Activated CD4-positive, alpha-beta memory T cell treated with anti-CD3 and anti-CD28 coated beads, Interleukin-2, amount 10 ng/mL, durations not matched to agents 7 days and 5 days (primary cell): ENCODE measurements around the gene NAXE. TPM values are rescaled to one million over a fixed set of nuclear protein-coding genes. Genes with fewer than 3 reads are reported as not detected.
"Not testable (repeated sequence)": the region's sequence is repeated elsewhere in the genome, so short reads cannot be mapped to it uniquely, and the experiment has no call there.

Experiments used
- CTCF ChIA-PET: fragments of 350-600 bp; sonication (Branson Sonifier 250); formaldehyde crosslinking; loops from one replicate; lab custom pipeline; 2021; ENCODE audit warnings: antibody characterized with exemption, inconsistent platforms; lab: Charles Lee
- POLR2A ChIA-PET: fragments of 350-600 bp; sonication (Branson Sonifier 250); formaldehyde crosslinking; loops from one replicate; lab custom pipeline; 2021; ENCODE audit warnings: antibody characterized with exemption; lab: Charles Lee
- DNase-seq: peaks from one replicate; pipeline ENCODE4 v3.0.0-alpha.2; 2020
- H3K27ac Mint-ChIP-seq: one replicate; pipeline ENCODE4 v1.8.0; 2021; ENCODE audit warnings: mild to moderate bottlenecking, mixed read lengths
- H3K27me3 Mint-ChIP-seq: one replicate; pipeline ENCODE4 v1.8.0; 2021; ENCODE audit warnings: mixed read lengths
- H3K36me3 Mint-ChIP-seq: one replicate; pipeline ENCODE4 v1.8.0; 2021; ENCODE audit warnings: low read depth, mixed read lengths
- H3K4me1 Mint-ChIP-seq: one replicate; pipeline ENCODE4 v1.8.0; 2021; ENCODE audit warnings: mixed read lengths
- H3K4me3 Mint-ChIP-seq: one replicate; pipeline ENCODE4 v1.8.0; 2021; ENCODE audit warnings: mild to moderate bottlenecking, mixed read lengths
- H3K9me3 Mint-ChIP-seq: one replicate; pipeline ENCODE4 v1.8.0; 2021; ENCODE audit warnings: mixed read lengths
- total RNA-seq, 2 experiments: library from RNA; stranded (reverse); gene quantifications; one replicate each; pipeline ENCODE4 v1.2.3, GENCODE V29; 2021

The NAXE gene
- total RNA-seq, 2 experiments from 2014 or later = 45.3 to 46.1 TPM

DNA sequence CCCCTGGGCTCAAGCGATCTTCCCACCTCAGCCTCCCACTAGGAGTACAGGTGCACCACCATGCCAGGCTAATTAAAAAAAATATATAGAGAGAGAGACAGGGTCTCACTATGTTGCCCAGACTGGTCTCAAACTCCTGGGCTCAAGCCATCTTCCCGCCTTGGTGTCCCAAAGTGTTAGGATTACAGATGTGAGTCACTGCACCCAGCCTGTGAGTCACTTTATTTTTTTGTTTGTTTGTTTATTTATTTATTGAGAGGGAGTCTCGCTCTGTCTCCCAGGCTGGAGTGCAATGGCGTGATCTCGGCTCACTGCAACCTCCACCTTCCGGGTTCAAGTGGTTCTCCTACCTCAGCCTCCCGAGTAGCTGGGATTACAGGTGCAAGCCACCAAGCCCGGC is 3.6 kb upstream of the NAXE start:
- CTCF ChIA-PET, POLR2A ChIA-PET, H3K27me3 Mint-ChIP-seq, H3K36me3 Mint-ChIP-seq, H3K9me3 Mint-ChIP-seq, H3K27ac Mint-ChIP-seq, H3K4me3 Mint-ChIP-seq, DNase-seq: not testable (repeated sequence)
- H3K4me1 Mint-ChIP-seq = peaks cover 27% of the 10 kb centered on the region

DNA sequence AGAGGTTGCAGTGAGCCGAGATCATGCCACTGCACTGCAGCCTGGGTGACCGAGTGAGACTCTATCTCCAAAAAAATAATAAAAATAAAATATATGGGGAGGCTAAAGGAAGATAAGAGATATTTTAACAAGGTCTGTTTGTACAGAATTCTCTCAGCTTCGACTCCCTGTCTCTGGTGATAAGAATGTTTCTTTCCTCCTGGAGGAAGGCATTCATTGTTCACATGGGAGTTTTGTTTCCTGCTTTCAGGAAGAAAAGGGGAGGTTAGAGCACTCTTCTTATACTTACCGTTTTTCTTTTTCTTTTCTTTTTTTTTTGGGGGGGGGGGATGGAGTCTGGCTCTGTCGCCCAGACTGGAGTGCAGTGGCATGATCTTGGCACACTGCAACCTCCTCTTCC is 2.0 kb upstream of the NAXE start:
- peaks cover 31% of the 10 kb centered on the region for H3K4me1 Mint-ChIP-seq
- H3K4me3 Mint-ChIP-seq = no peak overlapping the region
- DNase-seq = no peak
- no peaks in the 10 kb centered on the region for H3K9me3 Mint-ChIP-seq
- ChIA-PET POLR2A (interaction anchor here (3.0 kb wide), 1 partner anchor 11 kb away, joined by 45 read pairs; the partner anchor contains the start of gene GPATCH4), CTCF (interaction anchor here (1.3 to 1.4 kb wide), 2 partner anchors 19 to 137 kb away, joined by 3 to 4 read pairs; no protein-coding TSS in a partner anchor)
- H3K27ac Mint-ChIP-seq = no peak overlapping the region
- peaks cover 6% of the 10 kb centered on the region for H3K36me3 Mint-ChIP-seq
- no peaks in the 10 kb centered on the region for H3K27me3 Mint-ChIP-seq

DNA sequence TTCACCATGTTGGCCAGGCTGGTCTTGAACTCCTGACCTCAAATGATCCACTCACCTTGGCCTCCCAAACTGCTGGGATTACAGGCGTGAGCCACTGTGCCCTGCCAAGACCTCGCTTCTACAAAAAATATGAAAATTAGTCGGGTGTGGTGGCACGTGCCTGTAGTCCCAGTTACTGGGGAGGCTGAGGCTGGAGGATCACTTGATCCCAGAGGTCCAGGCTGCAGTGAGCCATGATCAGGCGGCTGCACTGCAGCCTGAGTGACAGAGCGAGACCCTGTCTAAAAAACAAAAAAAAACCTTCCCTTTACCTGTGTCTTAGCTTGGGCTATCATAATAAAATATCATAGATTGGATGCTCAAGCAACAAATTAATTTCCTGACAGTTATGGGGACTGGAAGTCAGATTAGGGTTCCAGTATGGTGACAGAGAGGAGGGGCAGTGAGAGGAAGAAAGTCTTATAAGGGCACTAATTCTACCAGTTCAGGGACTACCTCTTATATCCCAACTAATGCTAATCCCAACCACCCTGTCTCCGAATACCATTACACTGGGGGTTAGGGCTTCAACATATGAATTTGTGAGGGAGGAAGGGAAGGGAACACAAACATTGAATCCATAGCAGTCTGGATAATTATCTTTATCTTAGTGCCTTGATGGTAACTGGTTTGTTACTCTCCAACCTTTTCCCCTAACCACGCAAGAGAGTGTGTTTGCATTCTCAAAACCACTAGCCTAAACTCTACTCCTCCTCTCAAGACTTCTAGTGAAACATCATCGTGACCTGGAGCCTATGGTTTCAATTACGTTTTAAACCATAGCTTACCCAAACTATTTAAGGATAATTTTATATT is 1.0 kb upstream of the NAXE start:
- peaks cover 36% of the 10 kb centered on the region for H3K4me1 Mint-ChIP-seq
- no peaks in the 10 kb centered on the region for H3K27me3 Mint-ChIP-seq
- peaks cover 13% of the 10 kb centered on the region for H3K36me3 Mint-ChIP-seq
- no peaks in the 10 kb centered on the region for H3K9me3 Mint-ChIP-seq
- peak overlapping the region; percentile 79 for H3K4me3 Mint-ChIP-seq
- ChIA-PET POLR2A (interaction anchor here (0.6 to 3.1 kb wide), 13 partner anchors 8 to 545 kb away, joined by 3 to 45 read pairs (median 3); partner anchors contain the start of genes GPATCH4 and MEF2D), CTCF (interaction anchor here (0.7 to 3.4 kb wide), 16 partner anchors 9 to 171 kb away, joined by 3 to 16 read pairs (median 4); no protein-coding TSS in a partner anchor)
- H3K27ac Mint-ChIP-seq = peak overlapping the region; percentile 76
- no peak for DNase-seq

DNA sequence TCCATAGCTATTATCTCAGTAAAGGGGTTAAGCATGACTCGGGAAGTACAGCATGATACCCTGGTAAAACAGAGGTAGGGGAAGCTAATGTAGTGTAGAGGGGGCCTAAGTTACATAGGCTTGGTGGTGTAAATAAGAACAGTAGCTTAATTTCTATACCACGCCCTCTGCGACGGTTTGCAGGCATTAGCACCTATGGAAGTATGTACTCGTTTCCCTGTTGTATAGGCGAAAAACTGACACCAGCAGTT is 470 bp upstream of the NAXE start:
- Mint-ChIP-seq H3K36me3 (peaks cover 16% of the 10 kb centered on the region), H3K4me1 (peaks cover 36% of the 10 kb centered on the region), H3K4me3 (peak overlapping the region; percentile 79), H3K27ac (peak overlapping the region; percentile 76), H3K27me3 (no peaks in the 10 kb centered on the region), H3K9me3 (no peaks in the 10 kb centered on the region)
- ChIA-PET CTCF (interaction anchor here (0.7 to 3.4 kb wide), 16 partner anchors 9 to 172 kb away, joined by 3 to 16 read pairs (median 4); no protein-coding TSS in a partner anchor), POLR2A (interaction anchor here (0.7 to 3.1 kb wide), 15 partner anchors 8 to 253 kb away, joined by 3 to 45 read pairs (median 3); partner anchors contain the start of genes GPATCH4 and MEF2D)
- DNase-seq = no peak

DNA sequence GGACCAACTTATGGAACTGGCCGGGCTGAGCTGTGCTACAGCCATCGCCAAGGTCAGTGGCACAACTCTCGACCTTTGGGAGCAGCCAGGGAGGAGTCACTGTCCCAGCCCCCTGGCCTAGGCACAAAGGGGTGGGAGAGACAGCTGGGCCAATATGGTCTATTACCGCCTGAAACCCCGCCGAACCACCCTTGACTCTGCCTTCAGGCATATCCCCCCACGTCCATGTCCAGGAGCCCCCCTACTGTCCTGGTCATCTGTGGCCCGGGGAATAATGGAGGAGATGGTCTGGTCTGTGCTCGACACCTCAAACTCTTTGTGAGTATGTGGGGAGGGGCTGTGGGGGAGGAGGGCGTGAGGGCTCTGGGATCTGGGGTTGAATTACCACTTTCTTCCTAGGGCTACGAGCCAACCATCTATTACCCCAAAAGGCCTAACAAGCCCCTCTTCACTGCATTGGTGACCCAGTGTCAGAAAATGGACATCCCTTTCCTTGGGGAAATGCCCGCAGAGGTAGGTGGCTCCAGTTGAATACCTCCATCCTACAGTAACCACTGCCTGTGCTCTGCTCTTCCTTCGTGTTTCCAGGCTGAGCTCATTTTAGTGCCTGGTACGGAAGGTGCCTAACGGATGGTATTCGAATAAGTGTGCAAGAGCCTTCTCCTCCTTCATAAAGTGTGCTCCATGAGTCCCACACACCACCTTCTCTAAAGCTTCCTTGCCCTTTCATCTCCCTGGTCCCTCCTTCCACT is 758 bp downstream of the NAXE start:
- H3K27ac Mint-ChIP-seq = peak overlapping the region; percentile 64
- peak overlapping the region; percentile 79 for H3K4me3 Mint-ChIP-seq
- no peak for DNase-seq
- peaks cover 25% of the 10 kb centered on the region for H3K36me3 Mint-ChIP-seq
- no peaks in the 10 kb centered on the region for H3K9me3 Mint-ChIP-seq
- H3K4me1 Mint-ChIP-seq = peaks cover 29% of the 10 kb centered on the region
- H3K27me3 Mint-ChIP-seq = no peaks in the 10 kb centered on the region
- ChIA-PET POLR2A (interaction anchor here (0.6 to 3.1 kb wide), 17 partner anchors 8 to 656 kb away, joined by 3 to 45 read pairs (median 3); partner anchors contain the start of genes GPATCH4 and MEF2D), CTCF (interaction anchor here (0.5 to 3.4 kb wide), 10 partner anchors 11 to 134 kb away, joined by 3 to 16 read pairs (median 6); no protein-coding TSS in a partner anchor)

DNA sequence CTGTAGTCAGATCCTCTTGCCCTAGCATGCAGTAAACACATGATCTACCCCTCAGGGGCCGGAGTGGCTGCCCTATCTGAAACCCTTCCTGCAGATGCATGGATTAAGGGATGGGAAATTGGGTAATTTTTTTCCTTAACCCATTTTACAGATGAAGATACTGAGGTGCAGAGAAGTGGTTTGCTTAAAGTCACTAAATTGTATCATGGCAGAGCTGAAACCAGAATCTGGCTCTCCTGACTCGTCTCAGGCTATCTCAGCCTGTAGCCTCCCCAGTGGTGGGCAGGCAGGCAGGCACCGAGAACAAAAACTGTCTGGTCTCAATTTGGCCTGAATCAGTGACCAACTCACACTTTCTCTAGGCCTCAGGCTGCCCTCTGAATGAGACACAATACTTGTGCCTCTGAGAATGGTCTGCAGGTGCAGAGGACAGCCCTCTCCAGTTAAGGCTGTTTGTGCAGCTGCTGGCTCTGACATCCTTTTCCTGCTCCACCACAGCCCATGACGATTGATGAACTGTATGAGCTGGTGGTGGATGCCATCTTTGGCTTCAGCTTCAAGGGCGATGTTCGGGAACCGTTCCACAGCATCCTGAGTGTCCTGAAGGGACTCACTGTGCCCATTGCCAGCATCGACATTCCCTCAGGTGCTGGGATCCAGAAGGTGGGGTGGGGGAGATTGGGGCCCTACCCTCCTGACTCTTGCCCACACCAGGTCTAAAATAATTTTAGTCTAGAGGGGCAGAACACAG is 1.5 kb downstream of the NAXE start:
- no peak for DNase-seq
- POLR2A ChIA-PET = interaction anchor here (0.7 to 3.1 kb wide), 9 partner anchors 10 to 136 kb away, joined by 3 to 29 read pairs (median 3); partner anchors contain the start of gene MEF2D
- H3K27me3 Mint-ChIP-seq = no peaks in the 10 kb centered on the region
- CTCF ChIA-PET = interaction anchor here (0.6 to 3.4 kb wide), 6 partner anchors 11 to 634 kb away, joined by 3 to 16 read pairs (median 6); no protein-coding TSS in a partner anchor
- peaks cover 30% of the 10 kb centered on the region for H3K36me3 Mint-ChIP-seq
- H3K9me3 Mint-ChIP-seq = no peaks in the 10 kb centered on the region
- H3K4me1 Mint-ChIP-seq = peaks cover 29% of the 10 kb centered on the region
- H3K27ac Mint-ChIP-seq = peak overlapping the region; percentile 64
- H3K4me3 Mint-ChIP-seq = peak overlapping the region; percentile 79

DNA sequence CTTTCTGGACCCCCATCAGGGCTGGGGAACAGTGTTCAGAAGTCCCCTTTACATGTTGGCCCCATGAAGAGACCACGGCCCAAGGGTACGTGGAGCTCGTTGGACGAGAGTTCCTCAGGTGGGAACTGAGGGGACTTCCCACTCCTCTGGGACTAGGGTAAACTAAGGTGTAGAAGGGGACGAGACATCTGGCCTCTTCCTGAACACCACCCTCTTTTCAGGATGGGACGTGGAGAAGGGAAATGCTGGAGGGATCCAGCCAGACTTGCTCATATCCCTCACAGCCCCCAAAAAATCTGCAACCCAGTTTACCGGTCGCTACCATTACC is 2.0 kb downstream of the NAXE start:
- Mint-ChIP-seq H3K36me3 (peaks cover 35% of the 10 kb centered on the region), H3K4me1 (peaks cover 32% of the 10 kb centered on the region)

DNA sequence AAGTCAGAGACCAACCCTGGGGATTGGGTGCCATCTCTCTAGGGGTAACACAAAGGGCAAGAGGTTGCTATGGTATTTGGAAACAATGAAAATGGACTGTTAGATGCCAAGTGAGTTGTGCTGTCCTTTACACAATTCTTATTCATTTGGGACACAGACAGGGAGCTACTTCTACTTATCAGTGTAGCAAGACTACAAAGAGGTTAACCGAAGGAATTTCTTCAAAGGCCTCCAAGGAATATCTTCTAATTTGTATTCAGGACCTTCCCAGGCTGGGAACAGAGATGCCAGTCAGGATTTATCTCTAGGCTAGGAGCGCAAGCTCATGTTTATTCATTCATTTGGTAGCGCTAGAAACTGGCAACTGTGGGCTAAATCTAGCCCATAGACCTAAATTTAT is 2.6 kb downstream of the NAXE start:
- POLR2A ChIA-PET = interaction anchor here (0.8 to 1.7 kb wide), 3 partner anchors 14 to 29 kb away, joined by 3 to 6 read pairs (median 4); no protein-coding TSS in a partner anchor
- no peaks in the 10 kb centered on the region for H3K27me3 Mint-ChIP-seq
- no peak overlapping the region for H3K4me3 Mint-ChIP-seq
- CTCF ChIA-PET = interaction anchor here (1.0 to 2.3 kb wide), 3 partner anchors 9 to 208 kb away, joined by 3 to 7 read pairs (median 3); no protein-coding TSS in a partner anchor
- no peak overlapping the region for H3K27ac Mint-ChIP-seq
- peaks cover 38% of the 10 kb centered on the region for H3K36me3 Mint-ChIP-seq
- H3K9me3 Mint-ChIP-seq = no peaks in the 10 kb centered on the region
- H3K4me1 Mint-ChIP-seq = peaks cover 34% of the 10 kb centered on the region
- no peak for DNase-seq

More for the DNA sequence above, 2.0 kb downstream of the NAXE start:
- H3K27me3 Mint-ChIP-seq = no peaks in the 10 kb centered on the region
- ChIA-PET CTCF (interaction anchor here (0.6 to 3.4 kb wide), 5 partner anchors 10 to 635 kb away, joined by 3 to 16 read pairs (median 3); no protein-coding TSS in a partner anchor), POLR2A (interaction anchor here (0.8 to 3.1 kb wide), 6 partner anchors 15 to 113 kb away, joined by 3 to 29 read pairs (median 4); partner anchors contain the start of gene MEF2D)
- DNase-seq = no peak
- H3K9me3 Mint-ChIP-seq = no peaks in the 10 kb centered on the region
- no peak overlapping the region for H3K27ac Mint-ChIP-seq
- no peak overlapping the region for H3K4me3 Mint-ChIP-seq

DNA sequence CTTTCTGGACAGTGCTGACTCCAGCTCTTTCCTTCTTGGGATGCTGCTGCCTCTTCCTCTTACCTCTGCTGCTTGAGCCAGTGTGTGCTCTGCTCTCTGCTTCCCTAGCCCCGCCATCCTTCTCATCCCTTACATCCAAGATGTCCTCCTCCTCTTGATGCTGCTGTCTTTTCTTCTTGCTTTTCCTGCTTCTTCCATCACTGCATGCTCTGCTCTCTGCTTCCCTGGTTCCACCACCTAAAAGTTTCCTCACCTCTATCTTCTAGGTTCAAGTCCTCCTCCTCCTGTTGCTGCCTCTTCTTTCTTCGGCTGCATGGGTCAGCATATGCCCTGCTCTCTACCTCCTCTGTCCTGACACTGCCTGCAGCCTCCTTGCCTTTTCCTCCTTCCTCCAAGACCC is 3.4 kb downstream of the NAXE start:
- Mint-ChIP-seq H3K27me3 (no peaks in the 10 kb centered on the region), H3K27ac (no peak overlapping the region), H3K4me3 (no peak overlapping the region), H3K36me3 (peaks cover 38% of the 10 kb centered on the region), H3K4me1 (peaks cover 41% of the 10 kb centered on the region), H3K9me3 (no peaks in the 10 kb centered on the region)
- ChIA-PET CTCF (interaction anchor here (2.3 kb wide), 1 partner anchor 13 kb away, joined by 7 read pairs; no protein-coding TSS in a partner anchor), POLR2A (no interaction called here)
- DNase-seq = no peak

DNA sequence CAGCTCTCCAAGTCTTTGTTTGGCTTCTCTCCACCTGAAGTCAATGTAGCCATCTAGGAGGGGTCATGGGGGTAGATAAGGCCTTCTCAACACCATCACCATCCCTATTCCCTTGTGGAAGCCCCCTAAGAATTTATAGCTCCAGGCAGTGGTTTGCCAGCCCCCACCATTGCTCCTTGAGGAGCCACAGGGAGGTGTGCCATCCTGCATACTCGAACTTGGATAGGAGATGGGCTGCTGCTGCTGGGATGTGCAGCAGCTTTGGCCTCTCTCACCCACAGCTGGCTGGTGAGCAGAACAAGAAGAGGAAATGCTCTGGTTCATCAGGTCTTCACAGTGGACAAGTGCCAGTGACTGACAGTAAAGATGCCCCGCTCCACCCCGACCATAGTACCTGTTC is 4.8 kb downstream of the NAXE start:
- H3K4me1 Mint-ChIP-seq = peaks cover 42% of the 10 kb centered on the region
- H3K27ac Mint-ChIP-seq = no peak overlapping the region
- CTCF ChIA-PET = no interaction called here
- H3K36me3 Mint-ChIP-seq = peaks cover 42% of the 10 kb centered on the region
- H3K27me3 Mint-ChIP-seq = no peaks in the 10 kb centered on the region
- no peaks in the 10 kb centered on the region for H3K9me3 Mint-ChIP-seq
- H3K4me3 Mint-ChIP-seq = no peak overlapping the region
- DNase-seq = no peak
- POLR2A ChIA-PET = interaction anchor here (0.7 kb wide), 1 partner anchor 11 kb away, joined by 3 read pairs; no protein-coding TSS in a partner anchor

DNA sequence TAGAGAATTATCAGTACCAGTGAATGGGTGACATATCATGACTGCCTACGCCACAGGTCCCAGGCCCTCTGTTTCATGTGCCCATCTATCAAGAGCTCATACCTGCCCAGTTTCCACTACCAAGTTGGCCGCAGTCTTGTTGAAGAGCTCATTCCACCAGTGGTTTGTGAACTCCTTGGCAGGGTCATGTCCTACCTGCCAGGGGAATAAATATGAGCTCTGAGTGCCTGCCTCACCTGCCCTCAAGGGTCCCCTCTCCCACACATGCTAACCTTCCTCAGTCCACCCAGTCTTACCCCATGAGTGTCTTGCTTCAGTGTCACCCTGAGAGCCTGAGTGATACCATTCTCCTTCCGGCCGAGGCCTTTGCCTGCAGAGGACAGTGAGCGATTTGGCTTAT is 6.5 kb downstream of the NAXE start:
- POLR2A ChIA-PET = interaction anchor here (1.3 to 4.0 kb wide), 3 partner anchors 7 to 27 kb away, joined by 3 to 45 read pairs (median 13); partner anchors contain the start of gene NAXE
- Mint-ChIP-seq H3K4me1 (peaks cover 44% of the 10 kb centered on the region), H3K36me3 (peaks cover 37% of the 10 kb centered on the region), H3K9me3 (no peaks in the 10 kb centered on the region), H3K27me3 (no peaks in the 10 kb centered on the region), H3K4me3 (no peak overlapping the region), H3K27ac (no peak overlapping the region)
- no peak for DNase-seq
- CTCF ChIA-PET = interaction anchor here (1.2 to 1.8 kb wide), 2 partner anchors 97 to 213 kb away, joined by 3 to 6 read pairs; no protein-coding TSS in a partner anchor
